Chondrocyte (in vitro differentiated cells): ENCODE results near the gene AHSP. TPM values are rescaled to one million over a fixed set of nuclear protein-coding genes. Genes with fewer than 3 reads are reported as not detected.

Experiments
- DNase-seq: peaks from one replicate; pipeline ENCODE4 v3.0.0; 2021; ENCODE audit warnings: mixed read lengths, low spot score
- H3K27ac Mint-ChIP-seq: one replicate; pipeline ENCODE4 v1.8.0; 2021; ENCODE audit warnings: mild to moderate bottlenecking, moderate library complexity, mixed read lengths; ENCODE audit not compliant: unreplicated experiment
- H3K27me3 Mint-ChIP-seq: 2 replicates; pipeline ENCODE4 v1.8.0; 2021; ENCODE audit warnings: low read depth, mixed read lengths
- H3K36me3 Mint-ChIP-seq: 2 replicates; pipeline ENCODE4 v1.8.0; 2021; ENCODE audit warnings: low read depth, mixed read lengths
- H3K4me1 Mint-ChIP-seq: 2 replicates; pipeline ENCODE4 v1.8.0; 2021; ENCODE audit warnings: low read depth, mild to moderate bottlenecking, mixed read lengths
- H3K4me3 Mint-ChIP-seq: one replicate; pipeline ENCODE4 v1.8.0; 2021; ENCODE audit warnings: mild to moderate bottlenecking, moderate library complexity, mixed read lengths; ENCODE audit not compliant: unreplicated experiment
- H3K9me3 Mint-ChIP-seq: 2 replicates; pipeline ENCODE4 v1.8.0; 2021; ENCODE audit warnings: low read depth, mixed read lengths
- total RNA-seq: library from RNA; stranded (reverse); gene quantifications from 3 replicates; pipeline ENCODE4 v1.2.1, GENCODE V29; 2021
- TF ChIP-seq, protein P1 (sequence below): fragments of 200-600 bp; sonication (generic); IDR thresholded peaks from 2 replicates; pipeline ENCODE4 v1.5.0; 2021; ENCODE audit warnings: antibody characterized with exemption, mild to moderate bottlenecking, moderate library complexity

The AHSP gene
- total RNA-seq, 1 donor from 2014 or later = not detected

- peak; percentile 97 for DNase-seq
- peaks cover 7% of the 10 kb centered on the region for H3K9me3 Mint-ChIP-seq
- H3K4me1 Mint-ChIP-seq = peaks cover 31% of the 10 kb centered on the region
- H3K27me3 Mint-ChIP-seq = no peaks in the 10 kb centered on the region
- TF ChIP-seq, protein P1, sequence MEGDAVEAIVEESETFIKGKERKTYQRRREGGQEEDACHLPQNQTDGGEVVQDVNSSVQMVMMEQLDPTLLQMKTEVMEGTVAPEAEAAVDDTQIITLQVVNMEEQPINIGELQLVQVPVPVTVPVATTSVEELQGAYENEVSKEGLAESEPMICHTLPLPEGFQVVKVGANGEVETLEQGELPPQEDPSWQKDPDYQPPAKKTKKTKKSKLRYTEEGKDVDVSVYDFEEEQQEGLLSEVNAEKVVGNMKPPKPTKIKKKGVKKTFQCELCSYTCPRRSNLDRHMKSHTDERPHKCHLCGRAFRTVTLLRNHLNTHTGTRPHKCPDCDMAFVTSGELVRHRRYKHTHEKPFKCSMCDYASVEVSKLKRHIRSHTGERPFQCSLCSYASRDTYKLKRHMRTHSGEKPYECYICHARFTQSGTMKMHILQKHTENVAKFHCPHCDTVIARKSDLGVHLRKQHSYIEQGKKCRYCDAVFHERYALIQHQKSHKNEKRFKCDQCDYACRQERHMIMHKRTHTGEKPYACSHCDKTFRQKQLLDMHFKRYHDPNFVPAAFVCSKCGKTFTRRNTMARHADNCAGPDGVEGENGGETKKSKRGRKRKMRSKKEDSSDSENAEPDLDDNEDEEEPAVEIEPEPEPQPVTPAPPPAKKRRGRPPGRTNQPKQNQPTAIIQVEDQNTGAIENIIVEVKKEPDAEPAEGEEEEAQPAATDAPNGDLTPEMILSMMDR = no peak
- H3K27ac Mint-ChIP-seq = peak within 1 kb of the TSS; percentile 95
- H3K36me3 Mint-ChIP-seq = no peaks in the 10 kb centered on the region
- H3K4me3 Mint-ChIP-seq = peak within 1 kb of the TSS; percentile 88
Measured at GRCh38 chr16:31507929-31508705, 19.6 kb upstream of the AHSP start, which contains the start of gene RUSF1. RUSF1 (minus strand) TSS chr16:31508391; CDS start chr16:31508373, 18 bp downstream.

- Mint-ChIP-seq H3K4me1 (peaks cover 31% of the 10 kb centered on the region), H3K27me3 (no peaks in the 10 kb centered on the region), H3K4me3 (peak overlapping the region; percentile 88), H3K36me3 (no peaks in the 10 kb centered on the region), H3K9me3 (peaks cover 7% of the 10 kb centered on the region), H3K27ac (peak overlapping the region; percentile 95)
- TF ChIP-seq, protein P1 = no peak
- DNase-seq = no peak
Measured at GRCh38 chr16:31508706-31509195, 18.9 kb upstream of the AHSP start.

- DNase-seq = no peak
- H3K9me3 Mint-ChIP-seq = peaks cover 7% of the 10 kb centered on the region
- no peak overlapping the region for H3K4me3 Mint-ChIP-seq
Measured at GRCh38 chr16:31513126-31513525, 14.6 kb upstream of the AHSP start.

DNA sequence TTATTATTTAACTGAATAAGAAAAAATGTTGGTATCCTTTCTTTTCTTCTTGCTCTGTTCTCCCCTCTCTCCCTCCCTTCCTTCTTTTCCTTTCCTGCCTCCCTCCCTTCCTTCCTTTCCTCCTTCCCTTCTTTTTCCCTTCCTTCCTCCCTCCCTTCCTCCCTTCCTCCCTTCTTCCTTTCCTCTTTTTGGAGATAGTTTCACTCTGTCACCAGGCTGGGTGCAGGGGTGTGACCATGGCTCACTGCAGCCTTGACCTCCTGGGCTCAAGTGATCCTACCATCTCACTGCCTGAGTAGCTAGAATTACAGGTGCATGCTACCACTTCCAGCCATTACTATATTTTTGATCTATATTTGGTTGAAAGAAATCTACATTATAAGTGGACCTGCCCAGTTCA is 13.8 kb upstream of the AHSP start:
- peaks cover 17% of the 10 kb centered on the region for H3K27me3 Mint-ChIP-seq
- H3K9me3 Mint-ChIP-seq = peaks cover 7% of the 10 kb centered on the region
- TF ChIP-seq, protein P1 = no peak
- H3K36me3 Mint-ChIP-seq = no peaks in the 10 kb centered on the region
- no peak overlapping the region for H3K4me3 Mint-ChIP-seq
- H3K4me1 Mint-ChIP-seq = peaks cover 10% of the 10 kb centered on the region
- no peak for DNase-seq
- H3K27ac Mint-ChIP-seq = peak overlapping the region; percentile 51

More at GRCh38 chr16:31513126-31513525, 14.6 kb upstream of the AHSP start:
- H3K36me3 Mint-ChIP-seq = no peaks in the 10 kb centered on the region
- TF ChIP-seq, protein P1 = no peak
- H3K27me3 Mint-ChIP-seq = peaks cover 17% of the 10 kb centered on the region
- no peak overlapping the region for H3K27ac Mint-ChIP-seq
- H3K4me1 Mint-ChIP-seq = peaks cover 16% of the 10 kb centered on the region

DNA sequence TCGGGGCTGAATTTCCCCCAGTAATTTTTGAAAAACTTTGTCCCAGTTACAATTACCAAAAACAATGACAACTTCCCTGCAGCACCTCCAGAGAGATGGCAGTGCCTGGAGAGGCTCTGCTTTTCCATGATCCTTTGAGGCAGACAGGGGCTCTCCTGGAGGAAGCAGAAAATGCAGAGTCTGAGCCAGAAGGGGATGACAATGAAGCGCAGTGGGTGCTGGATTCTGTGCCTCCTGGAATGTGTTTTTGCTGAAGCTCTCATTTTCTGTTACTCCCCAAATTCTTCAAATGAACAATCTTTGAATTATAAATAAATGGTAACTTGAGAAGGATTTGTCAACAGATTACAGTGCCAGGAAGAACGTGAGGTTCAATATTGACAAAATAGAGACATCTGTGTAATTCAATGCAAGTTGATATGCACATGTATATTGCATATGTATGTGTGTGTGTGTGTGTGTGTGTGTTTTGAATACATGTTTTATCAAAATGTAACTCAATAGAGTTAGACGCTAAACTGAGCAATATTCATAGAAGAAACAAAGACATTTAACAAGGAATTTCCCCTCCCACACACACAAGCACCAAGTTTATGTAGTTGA is 9.8 kb upstream of the AHSP start:
- Mint-ChIP-seq H3K9me3 (peaks cover under 1% of the 10 kb centered on the region), H3K4me3 (no peak overlapping the region), H3K27me3 (peaks cover 25% of the 10 kb centered on the region), H3K36me3 (no peaks in the 10 kb centered on the region), H3K4me1 (peaks cover 3% of the 10 kb centered on the region), H3K27ac (no peak overlapping the region)
- DNase-seq = no peak
- TF ChIP-seq, protein P1 = no peak
